HG03442 (cell line): ENCODE results near the gene MTMR3.
"Not testable (repeated sequence)": the region's sequence is repeated elsewhere in the genome, so short reads cannot be mapped to it uniquely, and the experiment has no call there.

ENCODE experiments used
- ATAC-seq: cut with Tn5 transposase; IDR thresholded peaks from one replicate; pipeline ENCODE4 v1.9.1; 2021; ENCODE audit warnings: mild to moderate bottlenecking, moderate library complexity; ENCODE audit not compliant: unreplicated experiment

MTMR3 gene

DNA sequence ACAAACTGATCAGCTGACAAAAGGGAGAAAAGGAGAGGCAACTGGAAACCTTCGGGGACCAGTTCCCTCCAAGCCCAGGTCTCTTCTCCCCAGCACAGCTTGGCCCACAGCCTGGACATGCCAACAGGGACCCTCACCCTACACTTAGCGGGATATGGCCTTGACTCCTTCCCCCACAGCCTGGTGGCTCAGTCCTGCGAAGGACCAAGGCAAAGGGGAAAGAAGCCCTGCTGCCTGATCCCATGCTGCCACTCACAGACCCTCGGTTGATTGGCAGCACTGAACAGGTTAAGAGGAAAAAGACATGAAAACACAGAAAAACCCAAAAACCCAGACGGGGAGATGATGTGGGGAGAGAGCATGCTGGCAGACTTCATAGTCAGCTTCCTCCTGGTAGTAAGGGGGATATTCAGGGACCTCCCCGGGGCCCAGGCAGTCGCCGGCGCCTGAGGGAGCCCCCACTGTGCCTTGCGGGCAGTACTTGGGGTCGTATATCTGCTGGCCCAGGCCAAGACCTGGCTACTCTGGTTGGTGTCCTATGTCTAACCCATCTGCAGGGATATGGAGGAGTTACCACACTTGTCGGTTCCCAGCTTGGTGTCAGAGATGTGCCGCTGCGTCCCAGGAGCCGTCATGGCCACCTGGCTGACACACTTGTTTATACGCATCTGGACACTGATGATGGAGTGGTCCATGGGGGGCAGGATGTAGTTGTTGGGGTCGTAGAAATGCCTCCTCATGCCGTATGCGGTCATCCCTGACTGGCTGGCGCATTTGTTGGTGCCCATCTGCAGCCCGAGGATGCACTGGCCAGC lies 163.1 kb downstream of the MTMR3 start:
- no peak for ATAC-seq

GRCh38 chr22:30046716-30047363 lies 163.9 kb downstream of the MTMR3 start:
- no peak for ATAC-seq

DNA sequence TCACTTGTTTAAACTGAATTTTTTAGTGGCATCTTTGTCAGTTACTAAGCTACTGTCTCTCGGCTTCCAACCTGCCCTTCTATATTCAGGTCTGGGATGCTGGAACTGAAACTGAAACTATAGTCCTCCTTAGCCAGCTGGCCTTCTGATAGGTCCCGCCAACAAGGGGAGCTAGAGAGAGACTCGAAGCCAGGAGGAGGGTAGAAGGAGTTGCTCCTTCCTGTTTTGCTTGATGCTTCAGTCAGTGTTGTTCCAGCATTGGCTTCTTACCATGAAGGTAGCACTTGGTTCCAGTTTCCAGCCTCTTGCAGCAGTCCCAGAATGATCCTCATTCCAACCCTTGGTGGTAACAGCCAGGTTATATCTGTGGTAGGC lies 164.4 kb downstream of the MTMR3 start:
- no peak for ATAC-seq

DNA sequence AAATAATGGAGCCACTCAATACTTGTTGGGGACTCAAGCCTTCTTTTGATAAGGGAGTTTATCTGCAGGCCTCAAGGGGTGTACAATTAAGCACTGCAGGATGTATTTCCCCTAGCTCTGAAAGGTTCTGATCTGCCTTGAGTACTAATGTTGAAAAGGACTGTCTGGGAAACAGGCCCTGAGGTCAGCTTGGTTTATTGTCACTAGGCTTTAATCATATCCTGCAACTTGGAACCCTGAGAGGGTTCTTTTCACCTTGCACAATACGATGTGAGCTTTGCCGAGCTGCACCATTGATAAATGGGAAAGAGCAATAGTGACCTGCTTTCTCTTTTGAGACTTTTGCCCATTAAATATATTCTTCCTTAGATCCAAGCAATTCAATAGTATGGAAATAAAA lies 165.7 kb downstream of the MTMR3 start:
- no peak for ATAC-seq

GRCh38 chr22:30054067-30054763 lies 171.2 kb downstream of the MTMR3 start:
- no peak for ATAC-seq

DNA sequence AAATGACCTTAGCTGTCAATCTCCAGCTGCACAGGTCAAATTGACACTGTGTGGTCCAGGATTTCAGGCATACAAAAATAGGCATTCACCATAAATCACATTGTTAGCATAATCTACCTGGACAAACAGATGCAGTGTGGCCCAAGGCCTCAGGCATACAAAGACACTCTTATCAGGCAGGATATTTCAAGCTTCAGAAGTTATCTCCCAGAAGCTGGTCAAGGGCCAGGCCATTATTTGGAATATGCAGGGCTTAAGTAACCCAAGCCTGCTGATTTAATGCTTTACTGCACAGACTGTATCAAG lies 171.7 kb downstream of the MTMR3 start:
- no peak for ATAC-seq

GRCh38 chr22:30056015-30056414 lies 173.0 kb downstream of the MTMR3 start:
- ATAC-seq: no peak

DNA sequence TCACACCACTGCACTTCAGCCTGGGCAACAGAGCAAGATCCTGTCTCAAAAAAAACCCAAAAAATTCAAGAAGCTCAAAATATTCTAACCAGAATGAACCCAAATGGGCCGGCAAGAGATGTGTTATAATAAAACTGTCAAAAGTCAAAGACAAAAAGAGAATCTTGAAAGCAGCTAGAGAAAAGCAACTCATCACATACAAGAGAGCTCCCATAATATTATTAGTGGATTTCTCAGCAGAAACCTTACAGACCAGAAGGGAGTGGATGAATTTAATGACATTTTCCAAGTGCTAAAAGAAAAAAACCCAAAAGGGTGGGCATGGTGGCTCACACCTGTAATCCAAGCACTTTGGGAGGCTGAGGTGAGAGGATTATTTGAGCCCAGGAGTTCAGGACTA lies 174.4 kb downstream of the MTMR3 start:
- no peak for ATAC-seq

DNA sequence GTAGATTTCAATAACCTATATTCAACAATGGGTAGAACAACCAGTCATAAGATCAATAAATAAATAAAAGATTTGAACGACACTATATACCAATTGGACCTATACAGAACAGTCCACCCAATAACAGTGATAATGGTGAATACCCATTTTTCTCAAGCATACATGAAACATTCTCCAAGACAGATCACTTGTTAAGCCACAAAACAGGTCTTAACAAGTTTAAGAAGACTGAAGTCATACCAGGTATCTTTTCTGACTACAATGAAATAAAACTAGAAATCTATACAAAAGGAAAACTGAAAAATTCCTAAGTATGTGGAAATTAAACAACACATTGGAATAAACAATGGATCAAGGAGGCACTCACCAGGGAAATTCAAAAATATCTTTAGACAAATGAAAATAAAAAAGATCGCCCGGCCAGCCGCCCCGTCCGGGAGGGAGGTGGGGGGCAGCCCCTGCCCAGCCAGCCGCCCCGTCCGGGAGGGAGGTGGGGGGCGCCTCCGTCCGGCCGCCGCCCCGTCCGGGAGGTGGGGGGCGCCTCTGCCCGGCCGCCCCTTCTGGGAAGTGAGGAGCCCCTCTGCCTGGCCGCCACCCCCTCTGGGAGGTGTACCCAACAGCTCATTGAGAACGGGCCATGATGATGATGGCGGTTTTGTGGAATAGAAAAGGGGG lies 176.5 kb downstream of the MTMR3 start:
- not testable (repeated sequence) for ATAC-seq

- ATAC-seq: not testable (repeated sequence)
Measured at GRCh38 chr22:30061094-30061493, 178.1 kb downstream of the MTMR3 start.

- no peak for ATAC-seq
Measured at GRCh38 chr22:30062259-30062658, 179.3 kb downstream of the MTMR3 start.

GRCh38 chr22:30062950-30063349 lies 180.0 kb downstream of the MTMR3 start:
- no peak for ATAC-seq

GRCh38 chr22:30064172-30064571 lies 181.2 kb downstream of the MTMR3 start:
- ATAC-seq: no peak

DNA sequence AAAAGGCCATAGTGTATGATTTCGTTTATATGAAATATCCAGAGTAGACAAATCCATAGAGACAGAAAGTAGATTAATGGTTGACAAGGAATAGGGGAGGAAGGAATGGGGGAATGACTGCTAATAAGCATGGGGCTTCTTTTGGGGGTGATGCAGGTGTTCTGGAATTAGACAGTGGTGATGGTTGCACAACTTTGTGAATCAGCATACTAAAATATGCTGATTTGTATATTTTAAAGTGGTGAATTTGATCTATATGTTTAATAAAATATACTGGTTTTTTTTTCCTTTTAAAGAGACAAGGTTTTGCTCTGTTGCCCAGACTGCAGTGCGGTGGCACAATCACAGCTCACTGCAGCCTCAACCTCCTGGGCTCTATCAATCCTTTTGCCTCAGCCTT lies 190.8 kb downstream of the MTMR3 start:
- no peak for ATAC-seq

GRCh38 chr22:30074147-30074546 lies 191.2 kb downstream of the MTMR3 start:
- ATAC-seq: no peak

DNA sequence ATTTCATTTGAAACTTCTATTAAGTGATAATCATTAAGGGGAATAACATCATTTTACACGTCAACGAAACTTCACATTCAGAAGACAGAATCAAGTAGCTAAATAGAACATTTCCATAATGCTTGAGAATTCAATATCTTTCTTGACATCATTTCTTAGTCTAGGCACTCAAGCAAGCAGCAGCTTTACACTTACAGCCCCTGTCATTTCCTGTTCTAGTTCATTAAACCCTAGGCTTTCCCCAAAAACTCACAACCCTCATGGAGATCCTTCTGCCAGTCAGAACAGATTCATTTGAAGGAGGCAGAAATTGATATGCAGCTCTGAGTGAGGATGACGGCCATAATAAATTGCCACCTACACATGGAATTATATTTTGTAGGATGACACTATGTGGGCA lies 192.0 kb downstream of the MTMR3 start:
- ATAC-seq: no peak

DNA sequence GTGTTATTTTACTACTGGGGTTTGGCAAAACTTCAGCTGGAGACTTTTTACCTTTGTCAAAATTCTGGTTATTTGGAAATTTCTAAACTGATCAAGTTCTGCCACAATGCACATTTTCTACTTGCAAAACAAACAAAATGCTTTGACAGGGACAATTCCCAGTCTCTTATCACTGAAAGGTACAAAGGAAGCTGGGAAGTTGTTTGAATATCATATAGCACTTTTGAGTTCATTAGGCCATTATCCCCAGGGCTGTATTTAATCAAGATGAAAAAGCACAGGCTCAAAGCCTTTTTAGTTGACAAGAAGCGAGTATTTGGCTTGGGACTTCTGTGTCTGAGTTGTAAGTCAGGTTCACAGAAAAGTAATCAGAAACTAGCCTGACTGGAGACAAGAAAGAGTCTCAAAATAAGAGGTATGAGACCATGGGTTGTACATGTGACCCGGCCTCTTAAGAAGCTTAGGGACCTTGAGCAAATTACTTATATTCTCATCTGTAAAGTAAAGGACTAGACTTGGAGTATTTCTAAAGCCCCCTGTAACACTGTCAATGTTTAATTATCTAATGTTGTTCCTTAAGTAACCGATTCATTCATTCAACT lies 194.4 kb downstream of the MTMR3 start:
- ATAC-seq: no peak

DNA sequence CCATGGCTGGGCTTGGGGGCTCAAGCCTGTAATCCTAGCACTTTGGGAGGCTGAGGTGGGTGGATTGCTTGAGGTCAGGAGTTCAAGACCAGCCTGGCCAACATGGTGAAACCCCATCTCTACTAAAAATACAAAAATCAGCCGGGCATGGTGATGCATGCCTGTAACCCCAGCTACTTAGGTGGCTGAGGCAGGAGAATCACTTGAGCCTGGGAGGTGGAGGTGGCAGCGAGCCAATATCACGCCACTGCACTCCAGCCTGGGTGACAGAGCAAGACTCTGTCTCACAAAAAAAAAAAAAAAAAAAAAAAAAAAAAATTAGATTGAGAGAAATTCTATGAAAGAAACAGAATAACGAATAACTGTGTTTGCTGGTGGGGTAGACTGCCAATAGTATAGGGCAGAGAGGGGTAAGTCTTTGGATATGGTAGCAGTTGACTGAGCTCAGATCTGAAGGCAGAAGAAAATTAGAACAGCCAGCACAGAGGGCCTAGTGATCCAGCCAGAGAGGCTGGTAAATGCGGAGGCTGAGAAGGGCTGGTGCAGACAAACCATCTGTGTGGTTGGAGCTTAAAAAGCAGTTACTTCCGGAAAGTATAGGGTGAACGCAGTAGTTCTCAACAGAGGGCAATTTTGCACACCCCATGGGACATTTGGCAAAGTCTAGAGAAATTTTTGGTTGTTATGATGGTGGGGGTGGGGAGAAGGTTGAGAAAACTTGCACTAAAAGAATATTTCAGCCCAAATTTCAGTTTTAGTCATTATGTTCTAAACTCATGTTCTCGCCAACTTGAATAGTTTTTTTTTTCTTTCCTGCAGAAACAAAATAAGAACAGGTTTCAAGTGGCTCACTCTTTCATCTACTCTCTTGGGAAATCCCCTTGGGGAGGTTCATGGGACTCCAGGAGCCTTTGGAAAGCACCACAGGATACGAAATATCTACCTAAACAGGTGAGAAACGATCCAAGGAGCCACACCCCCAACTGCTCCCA lies 195.6 kb downstream of the MTMR3 start:
- ATAC-seq: no peak

GRCh38 chr22:30079952-30080533 lies 197.1 kb downstream of the MTMR3 start, which contains the start of gene HORMAD2:
Gene HORMAD2, plus strand, starts transcription at chr22:30080464. Its CDS starts 13,489 bp downstream, at chr22:30093953.
- ATAC-seq: no peak
